OCI-LY1 (cell line): Measurements from ENCODE around the gene PLXNA1.

Experiments used
- H2AFZ ChIP-seq: fragments of 200-600 bp; sonication (generic), shearing (Covaris generic); 2 replicates; pipeline ENCODE4 v1.6.0; 2014; ENCODE audit warnings: antibody characterized with exemption, mild to moderate bottlenecking, low read length
- H3F3A ChIP-seq: fragments of 200-600 bp; sonication (generic), shearing (Covaris generic); 2 replicates; pipeline ENCODE4 v1.6.0; 2014; ENCODE audit warnings: mild to moderate bottlenecking, antibody characterized with exemption, low read length, moderate library complexity; ENCODE audit not compliant: insufficient read depth
- H3K27ac ChIP-seq: fragments of 200-600 bp; sonication (generic); 2 replicates; pipeline ENCODE4 v1.5.1; 2014; ENCODE audit warnings: low read length, mixed run types, mild to moderate bottlenecking, low read depth; ENCODE audit not compliant: poor library complexity, severe bottlenecking
- H3K27me3 ChIP-seq: fragments of 200-600 bp; sonication (generic); 2 replicates; pipeline ENCODE4 v1.6.0; 2014; ENCODE audit warnings: antibody characterized with exemption, mild to moderate bottlenecking, low read length, moderate library complexity; ENCODE audit not compliant: insufficient read depth
- H3K36me3 ChIP-seq: fragments of 200-600 bp; sonication (generic); 2 replicates; pipeline ENCODE4 v1.6.1; 2014; ENCODE audit warnings: mild to moderate bottlenecking, antibody characterized with exemption, low read length, moderate library complexity, mixed read lengths; ENCODE audit not compliant: insufficient read depth
- H3K4me1 ChIP-seq: fragments of 200-600 bp; sonication (generic); 2 replicates; pipeline ENCODE4 v1.5.1; 2014; ENCODE audit warnings: mild to moderate bottlenecking, low read length, moderate library complexity; ENCODE audit not compliant: insufficient read depth, severe bottlenecking
- H3K4me2 ChIP-seq: fragments of 200-600 bp; sonication (generic), shearing (Covaris generic); 2 replicates; pipeline ENCODE4 v1.6.1; 2014; ENCODE audit warnings: low read length
- H3K4me3 ChIP-seq: fragments of 200-600 bp; sonication (generic); 2 replicates; pipeline ENCODE4 v1.5.1; 2014; ENCODE audit warnings: low read length, low read depth, mild to moderate bottlenecking, mixed read lengths; ENCODE audit not compliant: poor library complexity, severe bottlenecking
- H3K79me2 ChIP-seq: fragments of 200-600 bp; shearing (Covaris generic); 2 replicates; pipeline ENCODE4 v1.6.1; 2016; ENCODE audit warnings: mixed run types, low read length, mixed read lengths; ENCODE audit not compliant: insufficient read depth
- H3K9ac ChIP-seq: fragments of 200-600 bp; sonication (generic), shearing (Covaris generic); 2 replicates; pipeline ENCODE4 v1.6.1; 2014; ENCODE audit warnings: mild to moderate bottlenecking, low read length, mixed read lengths
- H3K9me2 ChIP-seq: fragments of 200-600 bp; sonication (generic), shearing (Covaris generic); 2 replicates; pipeline ENCODE4 v1.6.1; 2014; ENCODE audit warnings: low read depth, mild to moderate bottlenecking, low read length, mixed read lengths
- H3K9me3 ChIP-seq: fragments of 200-600 bp; shearing (Covaris generic); 2 replicates; pipeline ENCODE4 v1.6.1; 2014; ENCODE audit warnings: low read length, mixed read lengths
- H4K20me1 ChIP-seq: fragments of 200-600 bp; sonication (generic), shearing (Covaris generic); 2 replicates; pipeline ENCODE4 v1.6.0; 2016; ENCODE audit warnings: mild to moderate bottlenecking, low read length; ENCODE audit not compliant: insufficient read depth
- EZH2 ChIP-seq: fragments of 200-600 bp; sonication (generic), shearing (Covaris generic); IDR thresholded peaks from 2 replicates; pipeline ENCODE4 v1.8.0; 2017; ENCODE audit warnings: borderline replicate concordance, mixed run types, mild to moderate bottlenecking, antibody characterized with exemption, low read length, moderate library complexity, mixed read lengths
- TF ChIP-seq, protein P1 (sequence below): fragments of 200-600 bp; sonication (generic), shearing (Covaris generic); IDR thresholded peaks from 2 replicates; pipeline ENCODE4 v1.5.1; 2017; ENCODE audit warnings: mild to moderate bottlenecking, antibody characterized with exemption, low read length, moderate library complexity, mixed read lengths

Gene PLXNA1

DNA sequence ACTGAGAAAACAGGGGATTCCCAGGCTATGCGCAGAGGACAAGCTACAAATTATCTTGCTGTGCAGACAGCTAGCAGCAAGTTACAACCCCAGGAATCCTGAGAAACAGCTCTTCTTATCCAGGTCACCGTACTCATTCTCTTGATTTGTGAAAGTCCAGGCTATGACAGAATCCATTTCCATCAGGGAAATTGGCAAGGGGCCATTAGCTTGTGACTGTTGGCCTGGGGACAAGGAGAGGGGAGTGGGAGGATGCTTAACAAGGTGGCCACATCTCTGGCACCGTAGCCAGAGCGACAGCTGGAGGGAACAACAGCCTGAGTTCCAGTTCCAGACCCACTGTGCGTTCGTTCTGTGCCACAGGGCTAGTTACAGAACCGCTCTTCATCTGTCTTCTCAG lies 44.9 kb upstream of the PLXNA1 start:
- Histone ChIP-seq H3K9me3 (no peaks in the 10 kb centered on the region), H2AFZ (no peak overlapping the region), H3K4me2 (no peak overlapping the region), H3K36me3 (no peaks in the 10 kb centered on the region), H3K4me1 (no peaks in the 10 kb centered on the region), H3K4me3 (no peak overlapping the region), H3K9ac (no peak overlapping the region), H3F3A (no peaks in the 10 kb centered on the region), H3K27ac (no peak overlapping the region), H3K9me2 (no peaks in the 10 kb centered on the region), H4K20me1 (no peaks in the 10 kb centered on the region), H3K27me3 (no peaks in the 10 kb centered on the region), H3K79me2 (no peaks in the 10 kb centered on the region)
- TF ChIP-seq EZH2: no peak
- TF ChIP-seq, protein P1, sequence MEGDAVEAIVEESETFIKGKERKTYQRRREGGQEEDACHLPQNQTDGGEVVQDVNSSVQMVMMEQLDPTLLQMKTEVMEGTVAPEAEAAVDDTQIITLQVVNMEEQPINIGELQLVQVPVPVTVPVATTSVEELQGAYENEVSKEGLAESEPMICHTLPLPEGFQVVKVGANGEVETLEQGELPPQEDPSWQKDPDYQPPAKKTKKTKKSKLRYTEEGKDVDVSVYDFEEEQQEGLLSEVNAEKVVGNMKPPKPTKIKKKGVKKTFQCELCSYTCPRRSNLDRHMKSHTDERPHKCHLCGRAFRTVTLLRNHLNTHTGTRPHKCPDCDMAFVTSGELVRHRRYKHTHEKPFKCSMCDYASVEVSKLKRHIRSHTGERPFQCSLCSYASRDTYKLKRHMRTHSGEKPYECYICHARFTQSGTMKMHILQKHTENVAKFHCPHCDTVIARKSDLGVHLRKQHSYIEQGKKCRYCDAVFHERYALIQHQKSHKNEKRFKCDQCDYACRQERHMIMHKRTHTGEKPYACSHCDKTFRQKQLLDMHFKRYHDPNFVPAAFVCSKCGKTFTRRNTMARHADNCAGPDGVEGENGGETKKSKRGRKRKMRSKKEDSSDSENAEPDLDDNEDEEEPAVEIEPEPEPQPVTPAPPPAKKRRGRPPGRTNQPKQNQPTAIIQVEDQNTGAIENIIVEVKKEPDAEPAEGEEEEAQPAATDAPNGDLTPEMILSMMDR: no peak

DNA sequence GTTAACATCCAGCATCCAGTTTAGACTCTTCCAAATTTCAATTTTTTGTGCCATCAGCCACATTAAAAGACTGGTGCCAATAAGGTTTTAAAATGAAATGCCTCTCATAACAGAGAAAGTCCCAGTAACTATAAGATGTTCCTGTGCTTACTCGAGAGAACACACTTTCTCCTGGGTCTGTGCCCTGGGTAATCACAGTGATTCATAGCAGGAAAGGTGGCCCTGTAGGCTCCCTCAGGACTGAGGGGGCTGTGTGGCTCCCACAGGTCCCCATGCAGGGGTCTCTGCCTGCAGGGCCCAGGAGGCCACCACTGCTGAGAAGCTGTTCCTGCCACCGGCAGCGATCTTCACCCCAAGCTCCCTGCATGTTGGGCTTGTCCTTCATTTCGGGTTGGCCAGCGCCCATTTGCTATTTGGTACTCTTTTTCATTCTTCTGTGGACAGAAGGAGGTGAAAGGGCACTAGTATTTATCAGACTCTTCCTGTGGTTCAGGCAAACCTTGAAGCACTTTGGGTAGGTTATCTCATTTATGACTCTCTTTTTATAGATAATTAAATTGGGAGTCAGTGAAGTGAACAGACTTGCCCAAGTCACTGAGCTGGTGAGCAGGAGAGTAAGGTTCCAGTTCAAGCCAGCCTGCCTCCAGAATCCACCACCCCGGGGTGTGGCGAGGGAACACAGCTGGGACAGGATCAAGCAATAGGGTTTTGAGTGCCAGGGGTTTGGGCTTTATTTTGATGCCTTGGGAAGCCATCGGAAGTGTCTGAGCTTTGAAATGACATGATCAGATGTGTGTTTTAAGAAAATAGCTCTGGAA lies 44.2 kb upstream of the PLXNA1 start:
- TF ChIP-seq, protein P1: no peak
- no peak for TF ChIP-seq EZH2
- H3F3A ChIP-seq: no peaks in the 10 kb centered on the region
- H3K4me2 ChIP-seq: no peak overlapping the region
- no peak overlapping the region for H3K27ac ChIP-seq
- H3K79me2 ChIP-seq: no peaks in the 10 kb centered on the region
- H3K9me3 ChIP-seq: no peaks in the 10 kb centered on the region
- H3K9ac ChIP-seq: no peak overlapping the region
- no peaks in the 10 kb centered on the region for H3K27me3 ChIP-seq
- H3K9me2 ChIP-seq: no peaks in the 10 kb centered on the region
- no peaks in the 10 kb centered on the region for H3K4me1 ChIP-seq
- no peak overlapping the region for H2AFZ ChIP-seq
- no peaks in the 10 kb centered on the region for H3K36me3 ChIP-seq
- H3K4me3 ChIP-seq: no peak overlapping the region
- no peaks in the 10 kb centered on the region for H4K20me1 ChIP-seq

DNA sequence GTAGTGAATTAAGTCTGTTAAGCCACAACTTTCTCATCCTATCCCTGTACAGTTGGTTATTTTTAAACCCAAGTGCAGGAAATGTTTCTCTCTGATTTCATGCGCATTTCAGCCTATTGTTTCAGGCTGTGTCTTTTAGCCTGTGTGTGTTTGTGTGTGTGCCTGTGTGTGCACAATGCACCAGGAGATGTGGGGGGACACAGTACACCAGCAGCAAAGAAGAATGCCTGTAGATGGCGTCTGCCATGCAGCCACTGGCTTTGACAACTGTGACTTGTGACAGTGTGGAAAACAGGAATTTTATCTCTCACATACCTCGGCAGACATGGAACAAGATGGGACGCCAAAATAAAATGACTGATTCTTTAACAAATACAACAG lies 43.6 kb upstream of the PLXNA1 start:
- no peak overlapping the region for H3K4me2 ChIP-seq
- no peaks in the 10 kb centered on the region for H3K9me2 ChIP-seq
- no peaks in the 10 kb centered on the region for H3K27me3 ChIP-seq
- H3K4me1 ChIP-seq: no peaks in the 10 kb centered on the region
- no peak overlapping the region for H3K9ac ChIP-seq
- no peaks in the 10 kb centered on the region for H3F3A ChIP-seq
- H4K20me1 ChIP-seq: no peaks in the 10 kb centered on the region
- H2AFZ ChIP-seq: no peak overlapping the region
- H3K79me2 ChIP-seq: no peaks in the 10 kb centered on the region
- H3K4me3 ChIP-seq: no peak overlapping the region
- TF ChIP-seq EZH2: no peak
- H3K9me3 ChIP-seq: no peaks in the 10 kb centered on the region
- no peaks in the 10 kb centered on the region for H3K36me3 ChIP-seq
- H3K27ac ChIP-seq: no peak overlapping the region

DNA sequence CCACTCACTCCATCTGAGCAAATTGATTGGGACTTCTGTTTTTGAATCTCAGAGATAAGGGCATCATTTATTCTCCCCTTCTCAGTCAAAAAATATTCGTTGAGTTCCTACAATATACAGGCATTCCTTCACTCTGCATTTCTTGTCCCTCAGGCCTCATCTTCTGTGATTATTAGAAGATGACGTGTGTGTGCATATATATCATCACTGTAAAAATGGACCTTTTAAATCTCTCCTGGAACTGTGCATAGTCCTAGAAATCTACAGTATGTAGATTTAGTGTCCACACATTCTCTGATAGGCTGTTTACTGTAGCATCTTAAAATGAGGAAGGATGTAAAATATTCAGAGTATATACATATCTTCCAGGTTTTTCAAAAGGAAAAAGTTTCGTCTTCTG lies 43.2 kb upstream of the PLXNA1 start:
- Histone ChIP-seq H3K4me3 (no peak overlapping the region), H3K4me2 (no peak overlapping the region), H3K27ac (no peak overlapping the region), H4K20me1 (no peaks in the 10 kb centered on the region), H3K9me3 (no peaks in the 10 kb centered on the region), H2AFZ (no peak overlapping the region), H3K27me3 (no peaks in the 10 kb centered on the region), H3K36me3 (no peaks in the 10 kb centered on the region), H3K4me1 (no peaks in the 10 kb centered on the region), H3K9ac (no peak overlapping the region), H3K9me2 (no peaks in the 10 kb centered on the region), H3F3A (no peaks in the 10 kb centered on the region), H3K79me2 (no peaks in the 10 kb centered on the region)
- TF ChIP-seq EZH2: no peak
- TF ChIP-seq, protein P1: no peak
